Lung (tissue), 12 donors: ENCODE measurements around the gene GRIK1. TPM values are rescaled to one million over a fixed set of nuclear protein-coding genes. Genes with fewer than 3 reads are reported as not detected.

Experiments
- ATAC-seq: fragments of 200-7000 bp; cut with Tn5 transposase; one replicate; pipeline ENCODE4 v1.9.1; 2020; ENCODE audit warnings: moderate number of reproducible peaks; ENCODE audit not compliant: insufficient read depth, low FRiP score
- DNase-seq, 3 donors: peaks; one replicate each; pipeline ENCODE4 v3.0.0-alpha.2; 2013 to 2017
- H3K27ac ChIP-seq, 2 donors: one replicate each; pipeline ENCODE4 v1.5.1; 2013; ENCODE audit warnings: mild to moderate bottlenecking in 2 of 2, moderate library complexity in 2 of 2, control low read depth in 1 of 2, inconsistent platforms in 1 of 2, low read depth in 1 of 2, low read length in 1 of 2
- H3K27me3 ChIP-seq, 3 donors: one replicate each; pipeline ENCODE4 v1.5.1; 2013; ENCODE audit warnings: low read length in 2 of 3; ENCODE audit not compliant: control insufficient read depth in 3 of 3, insufficient read depth in 3 of 3
- H3K36me3 ChIP-seq, 4 donors: one replicate each; pipeline ENCODE4 v1.5.1; 2013; ENCODE audit warnings: low read length in 4 of 4, mild to moderate bottlenecking in 1 of 4, moderate library complexity in 1 of 4; ENCODE audit not compliant: control insufficient read depth in 4 of 4, insufficient read depth in 4 of 4
- H3K4me1 ChIP-seq, 5 donors: one replicate each; pipeline ENCODE4 v1.5.1; 2013; ENCODE audit warnings: low read length in 5 of 5, mild to moderate bottlenecking in 2 of 5, moderate library complexity in 1 of 5; ENCODE audit not compliant: control insufficient read depth in 5 of 5, insufficient read depth in 5 of 5
- H3K4me3 ChIP-seq: one replicate; pipeline ENCODE4 v1.5.1; 2013; ENCODE audit warnings: mild to moderate bottlenecking, control low read depth, moderate library complexity
- H3K9ac ChIP-seq, 2 donors: one replicate each; pipeline ENCODE4 v1.5.1; 2013; ENCODE audit warnings: low read length in 2 of 2, control low read depth in 1 of 2; ENCODE audit not compliant: insufficient read depth in 1 of 2
- H3K9me3 ChIP-seq, 4 donors: one replicate each; pipeline ENCODE4 v1.5.1; 2013; ENCODE audit warnings: low read length in 3 of 4, mild to moderate bottlenecking in 1 of 4, moderate library complexity in 1 of 4; ENCODE audit not compliant: control insufficient read depth in 4 of 4, insufficient read depth in 3 of 4
- CTCF ChIP-seq: IDR thresholded peaks from 2 replicates; pipeline ENCODE4 v1.5.1; 2012; ENCODE audit warnings: mild to moderate bottlenecking; ENCODE audit errors: control extremely low read depth, extremely low read depth
- WGBS, 2 donors: extraction: QIAGEN DNeasy Blood & Tissue Kit; methylation state at CpG; one replicate each; pipeline ENCODE4 v1.1.7; 2013; 5-methylcytosine and 5-hydroxymethylcytosine counted together
- polyA plus RNA-seq, 2 donors: library from polyadenylated mRNA; stranded (reverse); fragments of 200-250 nt; gene quantifications; one replicate each; pipeline ENCODE4 v1.2.1, GENCODE V29; 2013
- total RNA-seq, 2 donors: library from RNA; depleted of rRNA in 1 of 2; stranded (reverse); fragments of >200 nt in 1 of 2; gene quantifications; one replicate each; pipeline ENCODE4 v1.2.1, GENCODE V29; 2014 to 2021
- donor health status: control.
- donor health status: control.
- donor health status: Bipolar disorder and iron deficiency.
- donor health status: healthy.
- donor health status: DM: yes; HTN: yes; CAD: no.

GRIK1 gene
- total and polyA plus RNA-seq, 4 donors, result 0.26 TPM; not detected in 3

DNA sequence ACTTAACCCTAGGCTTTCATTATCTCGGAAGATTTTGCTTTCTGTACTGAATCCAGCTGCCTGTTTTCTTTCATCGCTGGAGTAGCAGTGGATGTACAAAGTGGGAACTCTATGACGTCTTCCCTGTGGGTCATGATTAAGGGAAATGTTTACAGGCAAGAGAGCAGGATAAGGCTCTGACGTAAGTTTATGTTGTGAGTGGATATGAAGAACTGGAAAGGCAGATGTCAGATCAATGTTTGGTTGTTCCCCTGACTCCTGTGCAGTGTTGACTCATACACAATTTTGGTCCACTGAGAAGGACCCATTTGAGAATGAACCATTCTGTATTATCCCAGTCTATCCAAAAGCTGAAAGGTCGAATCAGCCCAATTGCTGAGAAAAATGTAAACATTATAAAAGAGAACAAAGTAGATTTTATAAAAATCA is 292.4 kb downstream of the GRIK1 start:
- no peak overlapping the region for H3K9ac ChIP-seq
- no peak overlapping the region for H3K27ac ChIP-seq
- no peaks in the 10 kb centered on the region for H3K9me3 ChIP-seq
- H3K27me3 ChIP-seq, result no peaks in the 10 kb centered on the region
- H3K4me3 ChIP-seq, result no peak overlapping the region
- WGBS, 2 donors, result 59 to 68% methylated on average over 5 of the region's 5 CpGs
- no peaks in the 10 kb centered on the region for H3K36me3 ChIP-seq
- DNase-seq, result peak in 2 of 3 donors; percentile 52 to 54
- no peak for ATAC-seq
- no peaks in the 10 kb centered on the region for H3K4me1 ChIP-seq
- TF ChIP-seq CTCF, result no peak

DNA sequence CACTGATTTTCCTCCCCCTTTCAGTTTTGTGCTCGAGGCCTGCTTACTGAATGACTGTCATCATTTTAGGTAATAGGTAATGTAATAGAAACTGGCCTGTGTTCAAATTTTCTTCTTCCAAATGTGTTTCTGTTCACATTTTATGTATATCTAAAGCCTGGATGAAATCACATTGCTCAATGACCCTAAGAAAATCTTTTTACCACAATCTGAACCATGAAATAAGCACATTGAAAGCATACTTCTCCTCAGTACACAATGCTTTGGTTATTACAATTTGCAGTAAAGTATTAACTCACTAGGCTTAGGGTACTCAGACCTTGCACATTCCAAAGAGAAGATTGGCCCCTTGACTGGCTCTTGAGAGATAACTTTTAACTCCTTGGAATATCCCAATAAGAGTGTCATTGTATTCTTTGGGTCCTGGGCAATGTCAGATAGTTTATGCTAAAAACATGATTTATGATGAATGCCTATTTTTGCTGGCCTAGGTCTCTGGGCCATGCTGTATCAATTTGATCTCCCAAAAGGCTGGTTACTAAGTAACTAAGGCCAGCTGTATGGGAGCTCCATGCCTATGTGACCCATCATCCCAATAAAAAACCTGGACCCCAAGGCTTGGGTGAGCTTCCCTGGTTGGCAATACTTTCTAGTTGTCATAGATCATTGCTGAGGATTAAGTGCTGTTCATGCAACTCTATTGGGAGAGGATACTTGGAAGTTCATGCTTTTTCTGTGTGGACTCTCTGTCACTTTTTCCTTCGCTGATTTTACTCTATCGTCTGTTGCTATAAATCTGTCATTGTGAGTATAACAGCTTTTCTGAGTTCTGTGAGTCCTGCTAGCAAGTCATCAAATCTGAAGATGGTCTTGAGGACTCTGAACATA is 293.9 kb downstream of the GRIK1 start:
- H3K4me3 ChIP-seq, result no peak overlapping the region
- no peak for TF ChIP-seq CTCF
- no peak for ATAC-seq
- H3K9me3 ChIP-seq, result no peaks in the 10 kb centered on the region
- H3K27ac ChIP-seq, result no peak overlapping the region
- no peaks in the 10 kb centered on the region for H3K36me3 ChIP-seq
- WGBS, 2 donors, result 88 to 91% methylated on average over 3 of the region's 3 CpGs
- H3K27me3 ChIP-seq, result no peaks in the 10 kb centered on the region
- DNase-seq, result peak in 1 of 3 donors; percentile 21
- no peaks in the 10 kb centered on the region for H3K4me1 ChIP-seq
- no peak overlapping the region for H3K9ac ChIP-seq

GRCh38 chr21:29643289-29643688 is 296.5 kb downstream of the GRIK1 start:
- no peaks in the 10 kb centered on the region for H3K9me3 ChIP-seq
- H3K9ac ChIP-seq, result no peak overlapping the region
- H3K4me3 ChIP-seq, result no peak overlapping the region
- DNase-seq (no peak), ATAC-seq (no peak)
- no peak overlapping the region for H3K27ac ChIP-seq
- no peak for TF ChIP-seq CTCF
- H3K4me1 ChIP-seq, result no peaks in the 10 kb centered on the region
- WGBS, 2 donors, result 84 to 89% methylated on average over 3 of the region's 3 CpGs
- no peaks in the 10 kb centered on the region for H3K27me3 ChIP-seq
- H3K36me3 ChIP-seq, result no peaks in the 10 kb centered on the region
